Dermis blood vessel endothelial cell (primary cell): ENCODE measurements around the gene DPEP1. TPM values are rescaled to one million over a fixed set of nuclear protein-coding genes. Genes with fewer than 3 reads are reported as not detected.

Experiments
- total RNA-seq: library from RNA; depleted of rRNA; stranded (reverse); fragments of >200 nt; gene quantifications from 2 replicates; pipeline ENCODE4 v1.2.3, GENCODE V29; 2014

The DPEP1 gene
- total RNA-seq, 1 donor from 2014 or later, result 2.7 TPM

Other genes with a start within 250 kb of the DPEP1 start
- gene ANKRD11, start 123.1 kb upstream of the DPEP1 start, total RNA-seq, result 55.5 and 72.0 TPM in 2 replicates
- 145 and 170 TPM in 2 replicates for gene SPG7, start 105.2 kb upstream of the DPEP1 start, total RNA-seq
- 1,818 and 3,550 TPM in 2 replicates for gene RPL13, start 53.0 kb upstream of the DPEP1 start, total RNA-seq
- gene CPNE7, start 37.9 kb upstream of the DPEP1 start, total RNA-seq, result 0.85 and 2.6 TPM in 2 replicates
- 117 and 139 TPM in 2 replicates for gene CHMP1A, start 44.1 kb downstream of the DPEP1 start, total RNA-seq
- gene SPATA33, start 44.2 kb downstream of the DPEP1 start, total RNA-seq, result 2.0 and 4.1 TPM in 2 replicates
- 48.2 and 71.1 TPM in 2 replicates for gene CDK10, start 73.0 kb downstream of the DPEP1 start, total RNA-seq
- 19.1 and 36.6 TPM in 2 replicates for gene SPATA2L, start 88.1 kb downstream of the DPEP1 start, total RNA-seq
- 5.8 and 7.3 TPM in 2 replicates for gene VPS9D1, start 107.3 kb downstream of the DPEP1 start, total RNA-seq
- 27.4 and 44.2 TPM in 2 replicates for gene ZNF276, start 107.9 kb downstream of the DPEP1 start, total RNA-seq
- gene FANCA, start 203.0 kb downstream of the DPEP1 start, total RNA-seq, result 16.8 and 17.3 TPM in 2 replicates
- 2.1 and 2.7 TPM in 2 replicates for gene SPIRE2, start 214.8 kb downstream of the DPEP1 start, total RNA-seq